Endothelial cell of umbilical vein (primary cell): Measurements from ENCODE around the gene CHN2. TPM values are rescaled to one million over a fixed set of nuclear protein-coding genes. Genes with fewer than 3 reads are reported as not detected.

ENCODE experiments used
- BruUV-seq: library from RNA; stranded (reverse); fragments of 400-500 nt; replicated peaks from 2 replicates; lab custom pipeline; 2021; lab: Mats Ljungman, UMichigan
- CTCF ChIA-PET: fragments of 300-600, 350-600 bp; sonication (Branson Sonifier 250); formaldehyde crosslinking; loops from one replicate; lab custom pipeline; 2021; ENCODE audit warnings: antibody characterized with exemption, inconsistent platforms; lab: Charles Lee
- POLR2A ChIA-PET: fragments of 300-600, 350-600 bp; sonication (Branson Sonifier 250); formaldehyde crosslinking; loops from one replicate; lab custom pipeline; 2021; ENCODE audit warnings: antibody characterized with exemption, inconsistent platforms; lab: Charles Lee
- DNase-seq: peaks from one replicate; pipeline ENCODE4 v3.0.0-alpha.2; 2011; ENCODE audit warnings: low read depth, low spot score
- FAIRE-seq: peaks from 2 replicates; lab custom pipeline; 2011; peaks lifted over from hg19 to GRCh38; lab: Jason Lieb, UNC
- H2AFZ ChIP-seq: 2 replicates; pipeline ENCODE4 v1.6.0; 2012; ENCODE audit warnings: low read depth, low read length, control low read depth, inconsistent platforms
- H3K27ac ChIP-seq: 2 replicates; pipeline ENCODE4 v1.5.1; 2011; ENCODE audit warnings: low read depth, mild to moderate bottlenecking, control low read depth, low read length, moderate library complexity; ENCODE audit not compliant: insufficient read depth
- H3K27me3 ChIP-seq, 2 experiments: 2 replicates each; pipeline versions ENCODE4 v1.6.0 to v1.6.1; 2011; ENCODE audit warnings: low read length in 2 of 2, mixed read lengths in 1 of 2; ENCODE audit not compliant: control insufficient read depth in 2 of 2, insufficient read depth in 2 of 2
- H3K36me3 ChIP-seq, 2 experiments: 2 replicates in 1 of 2; 3 replicates in 1 of 2; pipeline ENCODE4 v1.5.1; 2011; ENCODE audit warnings: low read length in 2 of 2, mild to moderate bottlenecking in 1 of 2, moderate library complexity in 1 of 2; ENCODE audit not compliant: control insufficient read depth in 2 of 2, insufficient read depth in 2 of 2; ENCODE audit errors: extremely low read depth in 1 of 2
- H3K4me1 ChIP-seq: 3 replicates; pipeline ENCODE4 v1.5.1; 2011; ENCODE audit warnings: mild to moderate bottlenecking, low read length; ENCODE audit not compliant: control insufficient read depth, insufficient read depth; ENCODE audit errors: extremely low read depth
- H3K4me2 ChIP-seq: 2 replicates; pipeline ENCODE4 v1.6.1; 2011; ENCODE audit warnings: low read length, control low read depth, mixed read lengths; ENCODE audit not compliant: insufficient read depth
- H3K4me3 ChIP-seq, 3 experiments: fragments of 200-600 bp in 1 of 3; sonication (generic), shearing (Covaris generic) in 1 of 3; replicated peaks in 1 of 3; 2 replicates each; pipeline ENCODE4 v1.5.1; 2011 to 2016; ENCODE audit warnings: control low read depth in 3 of 3, low read length in 3 of 3, mild to moderate bottlenecking in 2 of 3, inconsistent platforms in 1 of 3, low read depth in 1 of 3, moderate library complexity in 1 of 3; ENCODE audit not compliant: insufficient read depth in 1 of 3
- H3K79me2 ChIP-seq: 2 replicates; pipeline ENCODE4 v1.6.0; 2012; ENCODE audit warnings: low read length, inconsistent platforms; ENCODE audit not compliant: control insufficient read depth, insufficient read depth
- H3K9ac ChIP-seq: replicated peaks from 2 replicates; pipeline ENCODE3; 2011; ENCODE audit warnings: low read length, control low read depth; ENCODE audit not compliant: insufficient read depth; ENCODE audit errors: extremely low read depth
- H3K9me1 ChIP-seq: replicated peaks from 3 replicates; pipeline ENCODE4 v1.6.0; 2011; ENCODE audit warnings: mild to moderate bottlenecking, low read length; ENCODE audit not compliant: control insufficient read depth, insufficient read depth; ENCODE audit errors: extremely low read depth
- H3K9me3 ChIP-seq: replicated peaks from 2 replicates; pipeline ENCODE4 v1.5.1; 2012; ENCODE audit warnings: low read length, inconsistent platforms; ENCODE audit not compliant: control insufficient read depth, insufficient read depth
- H4K20me1 ChIP-seq: replicated peaks from 2 replicates; pipeline ENCODE3; 2011; ENCODE audit warnings: mild to moderate bottlenecking, low read length; ENCODE audit not compliant: control insufficient read depth, insufficient read depth; ENCODE audit errors: extremely low read depth
- CTCF ChIP-seq, 2 donors: IDR thresholded peaks; 1 replicate in 1 of 2; 2 replicates in 1 of 2; pipeline ENCODE4 v1.5.1; 2011; ENCODE audit warnings: low read length in 2 of 2, mild to moderate bottlenecking in 2 of 2, moderate library complexity in 2 of 2, control low read depth in 1 of 2, inconsistent platforms in 1 of 2, low read depth in 1 of 2; ENCODE audit not compliant: insufficient read depth in 1 of 2; ENCODE audit errors: extremely low read depth in 1 of 2
- EZH2 ChIP-seq: IDR thresholded peaks from 2 replicates; pipeline ENCODE4 v1.6.1; 2012; ENCODE audit warnings: borderline replicate concordance, low read depth, mild to moderate bottlenecking, moderate library complexity, low read length, inconsistent platforms; ENCODE audit not compliant: severe bottlenecking
- FOS ChIP-seq: IDR thresholded peaks from 2 replicates; pipeline ENCODE4 v1.6.1; 2011; ENCODE audit warnings: mild to moderate bottlenecking, low read length, moderate library complexity, borderline replicate concordance; ENCODE audit not compliant: insufficient read depth
- GATA2 ChIP-seq: IDR thresholded peaks from 2 replicates; pipeline ENCODE4 v1.7.0; 2011; ENCODE audit warnings: low read depth, mild to moderate bottlenecking, moderate library complexity, mixed read lengths, low read length; ENCODE audit not compliant: insufficient read length, insufficient read depth
- JUN ChIP-seq: IDR thresholded peaks from 2 replicates; pipeline ENCODE4 v1.6.1; 2011; ENCODE audit warnings: borderline replicate concordance, low read depth; ENCODE audit not compliant: insufficient read length, insufficient read depth
- MAX ChIP-seq: IDR thresholded peaks from 2 replicates; pipeline ENCODE4 v1.6.1; 2011; ENCODE audit not compliant: insufficient read depth, insufficient read length
- MYC ChIP-seq: IDR thresholded peaks from one replicate; pipeline ENCODE4 v1.6.1; 2011; ENCODE audit warnings: mild to moderate bottlenecking, low read depth, low read length
- POLR2A ChIP-seq: IDR thresholded peaks from 2 replicates; pipeline ENCODE4 v1.6.1; 2012; ENCODE audit warnings: low read depth, mild to moderate bottlenecking, control low read depth, low read length
- POLR2AphosphoS5 ChIP-seq: IDR thresholded peaks from 2 replicates; pipeline ENCODE4 v1.6.1; 2012; ENCODE audit warnings: low read depth, mild to moderate bottlenecking, control low read depth, low read length, moderate library complexity; ENCODE audit not compliant: insufficient read depth
- dilution Hi-C: fragments of 300-500 bp; cut with MboI; formaldehyde crosslinking; loops from one replicate; pipeline ENCODE4 v1.15.0; 2019; ENCODE audit warnings: low sequenced_read_pairs; ENCODE audit not compliant: extremely low pct_ligation_motif_present
- intact Hi-C: fragments of 100-400 bp; cut with micrococcal nuclease; formaldehyde crosslinking; loops from one replicate; pipeline ENCODE4 v1.10.0; 2022
- polyA plus RNA-seq, 4 experiments: library from polyadenylated mRNA; depleted of rRNA in 3 of 4; stranded (reverse) in 3 of 4; unstranded in 1 of 4; fragments of >200 nt; gene quantifications; 2 replicates each; pipeline versions ENCODE4 v1.2.1 to v1.2.3, GENCODE V29; 2011 to 2012; ENCODE audit warnings: missing spikeins in 1 of 4
- total RNA-seq: library from RNA; stranded (reverse); gene quantifications from 2 replicates; pipeline ENCODE4 v1.2.3, GENCODE V29; 2021

The CHN2 gene
- total and polyA plus RNA-seq, 2 donors (not counting 3 experiments of a cell fraction or from before 2014, with no cell fraction given), result 1.4 to 5.0 TPM

- no TSS peak for BruUV-seq
- POLR2A ChIA-PET, result no interaction called here
Observed at GRCh38 chr7:29332042-29332811, 137.7 kb downstream of the CHN2 start.

More at GRCh38 chr7:29332042-29332811, 137.7 kb downstream of the CHN2 start:
- FAIRE-seq, result no peak
- H4K20me1 ChIP-seq, result no peaks in the 10 kb centered on the region
- no peaks in the 10 kb centered on the region for H3K79me2 ChIP-seq
- no peak overlapping the region for H3K4me3 ChIP-seq
- DNase-seq, result no peak
- H3K36me3 ChIP-seq, result no peaks in the 10 kb centered on the region
- H3K9me1 ChIP-seq, result no peaks in the 10 kb centered on the region
- no peaks in the 10 kb centered on the region for H3K9me3 ChIP-seq
- H3K27ac ChIP-seq, result no peak overlapping the region
- no peak for TF ChIP-seq EZH2
- no peak for TF ChIP-seq JUN
- no peak for TF ChIP-seq GATA2
- TF ChIP-seq POLR2A, result no peak
- TF ChIP-seq MAX, result no peak
- TF ChIP-seq CTCF (IDR thresholded peaks at IDR 0.05; ENCODE audit: extremely low read depth in 1 of 2, insufficient read depth in 1 of 2, low read depth in 1 of 2, low read length in 2 of 2), result no peak
- TF ChIP-seq FOS, result no peak
- TF ChIP-seq POLR2AphosphoS5, result no peak
- TF ChIP-seq MYC, result no peak
- H3K4me2 ChIP-seq, result no peak overlapping the region
- intact Hi-C loops, result no loop called here
- no peaks in the 10 kb centered on the region for H3K27me3 ChIP-seq
- no peak overlapping the region for H3K9ac ChIP-seq
- no peak overlapping the region for H2AFZ ChIP-seq
- dilution Hi-C loops, result no loop called here
- H3K4me1 ChIP-seq, result no peaks in the 10 kb centered on the region
- CTCF ChIA-PET, result interaction anchor here (1.0 kb wide), 1 partner anchor 143 kb away, joined by 3 read pairs; no protein-coding TSS in a partner anchor
